Measurements from ENCODE around the gene GNB5.

GNB5 gene

GRCh38 chr15:52220937-52221660, 29.9 kb upstream of the GNB5 start:
- no peak for TF ChIP-seq ZFP30 (CRISPR knock-in tag; IDR thresholded peaks at IDR 0.05)
- TF ChIP-seq RARB (CRISPR knock-in tag; IDR thresholded peaks at IDR 0.05), result no peak
- TF ChIP-seq ARNTL (CRISPR knock-in tag; IDR thresholded peaks at IDR 0.05; ENCODE audit: borderline replicate concordance, low read depth), result no peak
- no peak for TF ChIP-seq BACH2 (CRISPR knock-in tag; IDR thresholded peaks at IDR 0.05; ENCODE audit: borderline replicate concordance)
- TF ChIP-seq ISL1 (CRISPR knock-in tag; IDR thresholded peaks at IDR 0.05), result no peak
- TF ChIP-seq SNAI2 (CRISPR knock-in tag; IDR thresholded peaks at IDR 0.05), result no peak
- TF ChIP-seq CSDC2 (CRISPR knock-in tag; IDR thresholded peaks at IDR 0.05), result no peak
- TF ChIP-seq, protein P1, sequence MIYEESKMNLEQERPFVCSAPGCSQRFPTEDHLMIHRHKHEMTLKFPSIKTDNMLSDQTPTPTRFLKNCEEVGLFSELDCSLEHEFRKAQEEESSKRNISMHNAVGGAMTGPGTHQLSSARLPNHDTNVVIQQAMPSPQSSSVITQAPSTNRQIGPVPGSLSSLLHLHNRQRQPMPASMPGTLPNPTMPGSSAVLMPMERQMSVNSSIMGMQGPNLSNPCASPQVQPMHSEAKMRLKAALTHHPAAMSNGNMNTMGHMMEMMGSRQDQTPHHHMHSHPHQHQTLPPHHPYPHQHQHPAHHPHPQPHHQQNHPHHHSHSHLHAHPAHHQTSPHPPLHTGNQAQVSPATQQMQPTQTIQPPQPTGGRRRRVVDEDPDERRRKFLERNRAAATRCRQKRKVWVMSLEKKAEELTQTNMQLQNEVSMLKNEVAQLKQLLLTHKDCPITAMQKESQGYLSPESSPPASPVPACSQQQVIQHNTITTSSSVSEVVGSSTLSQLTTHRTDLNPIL (CRISPR knock-in tag; IDR thresholded peaks at IDR 0.05; ENCODE audit: low read depth), result no peak
- TF ChIP-seq ZNF8 (CRISPR knock-in tag; IDR thresholded peaks at IDR 0.05), result no peak
- TF ChIP-seq TOX (CRISPR knock-in tag; IDR thresholded peaks at IDR 0.05; ENCODE audit: borderline replicate concordance), result no peak
- TF ChIP-seq TSHZ2 (CRISPR knock-in tag; IDR thresholded peaks at IDR 0.05), result no peak
- ATAC-seq, result no peak

DNA sequence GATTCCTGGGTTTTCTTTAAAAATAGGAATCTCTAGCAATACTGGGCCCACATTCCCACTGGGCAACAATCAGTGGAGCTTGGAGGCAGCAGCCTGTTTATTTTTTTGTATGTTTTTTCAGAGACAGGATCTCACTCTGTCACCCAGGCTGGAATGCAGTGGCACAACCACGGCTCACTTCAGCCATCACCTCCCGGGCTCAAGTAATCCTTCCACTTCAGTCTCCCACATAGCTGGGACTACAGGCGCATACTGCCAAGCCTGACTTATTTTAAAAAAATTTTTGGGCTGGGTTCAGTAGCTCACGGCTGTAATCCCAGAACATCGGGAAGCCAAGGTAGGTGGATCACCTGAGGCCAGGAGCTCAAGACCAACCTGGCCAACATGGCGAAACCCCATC, 29.1 kb upstream of the GNB5 start:
- TF ChIP-seq ZNF8 (CRISPR knock-in tag; IDR thresholded peaks at IDR 0.05) (no peak), SNAI2 (CRISPR knock-in tag; IDR thresholded peaks at IDR 0.05) (no peak), ZNF565 (CRISPR knock-in tag; conservative IDR thresholded peaks at IDR 0.05; ENCODE audit: low read depth) (no peak), TOX (CRISPR knock-in tag; IDR thresholded peaks at IDR 0.05; ENCODE audit: borderline replicate concordance) (no peak), PPARA (CRISPR knock-in tag; IDR thresholded peaks at IDR 0.05; ENCODE audit: borderline replicate concordance) (no peak), ZFP3 (CRISPR knock-in tag; IDR thresholded peaks at IDR 0.05) (no peak), ISL1 (CRISPR knock-in tag; IDR thresholded peaks at IDR 0.05) (no peak), CSRNP3 (CRISPR knock-in tag; IDR thresholded peaks at IDR 0.05) (no peak), TCF4 (CRISPR knock-in tag; IDR thresholded peaks at IDR 0.05; ENCODE audit: borderline replicate concordance) (no peak), GLIS3 (CRISPR knock-in tag; IDR thresholded peaks at IDR 0.05) (no peak), TSHZ2 (CRISPR knock-in tag; IDR thresholded peaks at IDR 0.05) (no peak)
- TF ChIP-seq, protein P2, sequence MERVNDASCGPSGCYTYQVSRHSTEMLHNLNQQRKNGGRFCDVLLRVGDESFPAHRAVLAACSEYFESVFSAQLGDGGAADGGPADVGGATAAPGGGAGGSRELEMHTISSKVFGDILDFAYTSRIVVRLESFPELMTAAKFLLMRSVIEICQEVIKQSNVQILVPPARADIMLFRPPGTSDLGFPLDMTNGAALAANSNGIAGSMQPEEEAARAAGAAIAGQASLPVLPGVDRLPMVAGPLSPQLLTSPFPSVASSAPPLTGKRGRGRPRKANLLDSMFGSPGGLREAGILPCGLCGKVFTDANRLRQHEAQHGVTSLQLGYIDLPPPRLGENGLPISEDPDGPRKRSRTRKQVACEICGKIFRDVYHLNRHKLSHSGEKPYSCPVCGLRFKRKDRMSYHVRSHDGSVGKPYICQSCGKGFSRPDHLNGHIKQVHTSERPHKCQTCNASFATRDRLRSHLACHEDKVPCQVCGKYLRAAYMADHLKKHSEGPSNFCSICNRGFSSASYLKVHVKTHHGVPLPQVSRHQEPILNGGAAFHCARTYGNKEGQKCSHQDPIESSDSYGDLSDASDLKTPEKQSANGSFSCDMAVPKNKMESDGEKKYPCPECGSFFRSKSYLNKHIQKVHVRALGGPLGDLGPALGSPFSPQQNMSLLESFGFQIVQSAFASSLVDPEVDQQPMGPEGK (CRISPR knock-in tag; IDR thresholded peaks at IDR 0.05; ENCODE audit: borderline replicate concordance), result no peak
- TF ChIP-seq, protein P1 (CRISPR knock-in tag; IDR thresholded peaks at IDR 0.05; ENCODE audit: low read depth), result no peak
- no peak for ATAC-seq

Data from SK-N-SH treated with all-trans-retinoic acid at 6 μM for 48 hours (cell line).